CD1c-positive myeloid dendritic cell (primary cell): ENCODE data around the gene TNF.

Experiments
- DNase-seq: peaks from one replicate; pipeline ENCODE4 v3.0.0-alpha.2; 2016; ENCODE audit errors: extremely low spot score

TNF gene

GRCh38 chr6:31575335-31575901, at the start of gene TNF:
TSS of gene TNF (plus strand) at chr6:31575565. CDS start at chr6:31575742, 177 bp downstream.
- DNase-seq, result peak; percentile 88

DNA sequence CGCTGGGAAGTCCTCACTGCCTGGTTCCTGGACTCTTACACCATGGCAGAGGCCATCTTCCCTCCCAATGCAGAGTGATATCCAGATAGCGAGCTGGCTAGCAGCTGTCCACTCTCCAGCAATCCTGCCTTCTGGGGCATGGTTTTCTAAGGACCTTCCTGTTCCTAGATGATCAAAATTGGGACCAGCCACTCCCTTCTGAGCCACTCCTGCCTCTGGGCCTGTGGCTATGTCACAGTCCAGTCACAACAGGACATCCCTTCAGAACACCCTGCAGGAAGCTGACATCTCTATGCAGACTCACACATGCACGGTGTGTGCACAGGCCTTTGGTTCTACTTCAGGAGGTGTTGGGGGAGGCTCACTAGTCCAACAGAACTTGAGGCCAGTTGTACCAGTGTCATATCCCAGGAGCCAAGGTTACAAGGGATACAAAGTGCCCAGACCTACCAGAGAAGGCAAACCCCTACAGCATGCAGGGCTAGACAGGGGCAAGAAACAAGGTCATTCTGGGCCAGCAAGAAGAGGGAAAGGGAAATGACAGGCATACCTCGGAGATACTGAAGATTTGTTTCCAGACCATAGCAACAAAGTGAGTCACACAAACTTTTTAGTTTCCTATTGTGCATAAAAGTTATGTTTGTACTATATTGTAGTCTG, 49.3 kb upstream of the TNF start:
- no peak for DNase-seq

GRCh38 chr6:31528307-31528777, 47.0 kb upstream of the TNF start:
- no peak for DNase-seq

GRCh38 chr6:31528821-31529328, 46.5 kb upstream of the TNF start, which contains the start of gene MCCD1:
TSS of gene MCCD1 (plus strand) at chr6:31528962. CDS start at chr6:31529015, 53 bp downstream.
- no peak for DNase-seq

DNA sequence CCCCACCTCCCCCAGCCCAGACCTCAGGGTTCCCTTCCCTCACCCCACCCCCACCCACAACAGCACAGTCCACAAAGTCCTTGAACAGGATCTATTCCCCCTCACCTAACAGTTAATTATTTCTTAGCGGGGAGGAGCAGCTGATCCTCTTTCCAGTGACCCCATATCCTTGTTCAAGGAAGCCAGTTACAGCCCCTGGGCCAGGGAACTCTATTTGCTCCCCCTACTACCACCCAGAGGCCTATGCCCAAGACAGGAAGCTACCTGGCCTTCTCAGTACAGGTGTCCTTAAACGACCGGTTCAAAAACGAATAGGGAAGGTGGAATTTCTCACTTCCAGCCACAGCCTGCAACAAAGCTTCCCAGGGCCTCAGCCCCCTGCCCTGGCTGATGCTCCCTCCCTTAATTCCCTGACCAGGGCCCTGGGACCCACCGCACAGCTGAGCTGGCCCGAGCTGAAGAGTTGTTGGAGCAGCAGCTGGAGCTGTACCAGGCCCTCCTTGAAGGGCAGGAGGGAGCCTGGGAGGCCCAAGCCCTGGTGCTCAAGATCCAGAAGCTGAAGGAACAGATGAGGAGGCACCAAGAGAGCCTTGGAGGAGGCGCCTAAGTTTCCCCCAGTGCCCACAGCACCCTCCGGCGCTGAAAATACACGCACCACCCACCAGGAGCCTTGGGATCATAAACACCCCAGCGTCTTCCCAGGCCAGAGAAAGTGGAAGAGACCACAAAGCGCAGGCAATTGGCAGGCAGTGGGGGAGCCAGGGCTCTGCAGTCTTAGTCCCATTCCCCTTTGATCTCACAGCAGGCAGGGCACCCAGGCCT, 45.8 kb upstream of the TNF start:
- DNase-seq, result no peak

GRCh38 chr6:31530659-31531058, 44.7 kb upstream of the TNF start:
- no peak for DNase-seq

GRCh38 chr6:31531162-31531561, 44.2 kb upstream of the TNF start:
- no peak for DNase-seq

DNA sequence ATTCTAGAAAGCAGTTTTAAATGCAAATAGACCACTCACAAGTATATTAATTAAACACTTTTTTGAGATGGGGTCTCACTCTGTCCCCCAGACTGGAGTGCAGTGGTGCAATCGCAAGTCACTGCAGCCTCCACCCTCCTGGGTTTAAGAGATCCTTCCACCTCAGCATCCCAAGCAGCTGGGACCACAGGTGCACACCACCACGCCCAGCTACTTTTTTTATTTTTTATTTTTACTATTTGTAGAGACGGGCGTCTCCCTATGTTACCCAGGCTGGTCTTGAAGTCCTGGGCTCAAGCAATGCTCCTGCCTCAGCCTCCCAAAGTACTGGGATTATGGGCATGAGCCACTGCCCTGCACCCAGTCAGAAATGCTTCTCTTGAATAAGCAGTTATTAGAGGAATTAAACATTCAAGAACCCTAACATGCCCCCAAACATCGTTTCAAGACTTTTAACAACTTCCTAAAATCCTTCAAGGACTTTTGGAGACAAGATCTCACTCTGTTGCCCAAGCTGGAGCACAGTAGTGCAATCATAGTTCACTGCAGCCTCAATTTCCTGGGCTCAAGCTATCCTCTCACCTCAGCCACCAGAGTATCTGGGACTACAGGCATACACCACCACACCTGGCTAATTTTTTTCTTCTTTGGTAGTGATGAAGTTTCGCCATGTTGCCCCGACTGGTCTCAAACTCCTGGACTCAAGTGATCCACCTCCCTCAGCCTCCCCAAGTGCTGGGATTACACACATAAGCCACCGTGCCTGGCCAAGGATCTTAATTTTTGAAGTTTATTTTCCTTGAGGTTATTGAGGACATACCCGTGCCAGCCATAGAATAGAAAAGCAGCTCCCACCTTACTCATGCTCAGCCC, 43.4 kb upstream of the TNF start:
- DNase-seq, result no peak

GRCh38 chr6:31532644-31533454, 42.5 kb upstream of the TNF start:
- no peak for DNase-seq

DNA sequence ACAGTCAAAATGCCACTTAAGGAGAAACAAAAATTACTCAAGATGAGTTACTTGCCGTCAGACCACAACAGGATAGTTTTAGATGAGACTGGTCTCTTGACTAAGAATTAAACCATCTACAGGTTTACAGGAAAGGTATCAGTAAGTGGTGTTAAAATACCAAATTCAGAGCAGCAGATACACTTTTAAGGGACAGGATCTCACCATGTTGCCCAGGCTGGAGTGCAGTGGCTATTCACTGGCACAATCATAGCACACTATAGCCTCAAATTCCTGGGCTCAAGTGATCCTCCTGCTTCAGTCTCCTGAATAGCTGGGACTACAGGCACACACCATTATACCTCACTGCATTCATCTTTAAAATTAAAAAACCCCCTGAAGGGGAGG, 41.9 kb upstream of the TNF start:
- DNase-seq, result no peak

DNA sequence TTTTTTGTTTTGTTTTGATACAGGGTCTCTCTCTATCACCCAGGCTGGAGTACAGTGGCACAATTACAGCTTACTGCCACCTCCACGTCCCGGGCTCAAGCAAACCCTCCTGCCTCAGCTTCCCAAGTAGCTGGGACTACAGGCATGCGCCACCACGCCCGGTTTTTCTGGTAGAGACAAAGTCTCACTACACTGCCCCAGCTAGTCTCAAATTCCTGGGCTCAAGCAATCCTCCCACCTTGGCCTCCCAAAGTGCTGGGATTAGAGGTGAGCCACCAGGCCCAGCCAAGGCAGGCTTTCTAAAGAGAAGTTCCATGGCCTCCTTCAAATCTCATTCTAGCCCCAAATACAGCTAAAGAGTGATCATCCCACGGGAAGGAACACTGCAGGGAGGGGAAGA, 41.4 kb upstream of the TNF start:
- no peak for DNase-seq

DNA sequence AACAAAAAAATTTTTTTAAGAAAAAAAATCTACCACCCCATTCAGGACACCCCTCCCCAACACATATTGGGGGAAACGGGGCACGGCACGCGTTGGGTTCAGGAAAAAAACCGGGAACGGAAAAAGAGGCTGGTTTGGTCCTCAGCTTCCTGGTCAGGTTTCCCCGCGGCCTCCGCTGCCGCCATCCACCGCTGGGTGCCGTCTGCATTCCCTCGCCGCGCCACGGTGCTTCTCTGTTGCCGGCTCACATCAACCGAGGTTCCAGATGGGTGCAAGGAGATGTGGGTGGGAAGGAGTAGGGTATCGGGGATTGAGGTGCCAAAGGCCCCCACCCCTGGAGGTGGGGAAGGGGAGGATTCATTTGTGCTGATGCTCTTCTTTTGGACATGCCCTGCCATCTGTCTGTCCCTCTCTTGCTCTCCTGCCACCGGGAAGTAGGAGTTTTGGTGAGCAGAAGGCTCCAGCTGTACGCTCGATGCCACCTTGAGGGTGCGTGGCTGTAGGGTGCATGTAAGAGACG, 40.8 kb upstream of the TNF start:
- no peak for DNase-seq

GRCh38 chr6:31535538-31536324, 39.6 kb upstream of the TNF start:
- no peak for DNase-seq

DNA sequence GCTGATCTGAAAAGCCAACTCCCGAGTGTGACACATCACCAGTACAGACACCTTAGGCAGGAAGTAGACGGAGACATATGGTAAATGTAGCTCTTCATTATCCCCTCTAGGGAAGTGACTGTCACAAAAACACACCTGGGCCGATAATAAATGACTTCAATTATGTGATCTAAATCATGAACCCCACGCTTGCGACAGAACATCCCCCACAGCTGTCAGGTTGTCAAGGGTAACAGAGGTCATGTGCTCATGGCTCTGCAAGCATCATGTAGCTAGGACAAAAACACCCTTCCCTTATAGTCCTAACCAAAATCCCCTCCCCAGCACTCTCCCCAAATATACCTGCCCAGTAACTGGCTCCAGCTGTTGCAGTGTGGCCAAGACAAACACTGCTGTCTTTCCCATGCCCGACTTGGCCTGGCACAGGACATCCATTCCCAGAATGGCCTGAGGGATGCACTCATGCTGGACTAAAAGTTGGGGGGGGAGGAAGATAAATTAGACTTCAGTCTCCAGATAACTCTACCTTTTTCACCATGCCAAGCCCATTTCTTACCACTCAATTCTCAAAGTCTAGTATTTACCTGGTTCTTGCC, 36.5 kb upstream of the TNF start:
- no peak for DNase-seq

- DNase-seq, result no peak
Measured at GRCh38 chr6:31540640-31541039, 34.7 kb upstream of the TNF start.

- peak; percentile 48 for DNase-seq
Measured at GRCh38 chr6:31541059-31541657, 34.2 kb upstream of the TNF start.

DNA sequence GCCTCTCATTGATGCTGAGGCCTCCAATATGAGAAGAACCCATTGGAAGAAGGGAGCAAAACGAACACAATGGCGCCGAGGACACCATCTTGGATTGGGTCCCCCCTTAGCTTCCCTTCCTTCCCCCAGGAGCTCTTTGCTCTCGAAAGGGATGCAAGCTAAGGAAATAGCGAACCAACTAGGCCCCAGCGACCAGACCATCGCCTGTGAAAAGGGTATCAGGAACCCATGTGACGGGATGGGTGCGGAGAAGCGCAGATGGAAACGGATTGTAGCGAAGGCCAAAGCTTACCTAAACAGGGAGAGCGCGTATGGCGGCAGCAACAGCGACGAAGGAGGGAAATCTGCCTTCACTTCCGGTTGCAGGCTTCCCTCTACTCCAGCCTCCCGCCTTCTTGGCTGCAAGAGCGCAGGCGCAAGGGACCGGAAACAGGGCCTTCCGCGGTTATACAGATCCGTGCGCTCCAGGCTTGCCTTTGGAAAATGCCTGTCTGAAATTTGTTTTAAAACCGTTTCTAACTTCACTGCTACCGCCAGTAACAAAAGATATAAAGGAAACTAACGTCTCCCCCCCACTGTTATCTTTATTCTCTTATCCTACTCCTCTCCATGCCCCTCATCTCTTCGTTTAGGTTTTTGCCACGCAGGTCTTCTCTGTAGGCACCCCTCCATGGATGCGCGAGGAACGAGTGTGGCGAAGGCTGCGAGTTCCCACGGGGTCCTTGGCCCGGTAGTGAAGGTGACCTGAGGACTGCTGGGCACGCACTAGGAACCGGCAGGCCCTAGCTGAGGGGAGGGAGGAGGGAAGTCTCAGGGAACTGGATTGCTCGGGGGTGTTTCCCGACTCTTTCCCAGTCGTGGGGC, 33.5 kb upstream of the TNF start, which contains the start of gene DDX39B:
DDX39B (minus strand) TSS at position 346 of the 864 bp plus-strand sequence. CDS start 1,471 bp downstream, outside the sequence.
- peak; percentile 98 for DNase-seq

DNA sequence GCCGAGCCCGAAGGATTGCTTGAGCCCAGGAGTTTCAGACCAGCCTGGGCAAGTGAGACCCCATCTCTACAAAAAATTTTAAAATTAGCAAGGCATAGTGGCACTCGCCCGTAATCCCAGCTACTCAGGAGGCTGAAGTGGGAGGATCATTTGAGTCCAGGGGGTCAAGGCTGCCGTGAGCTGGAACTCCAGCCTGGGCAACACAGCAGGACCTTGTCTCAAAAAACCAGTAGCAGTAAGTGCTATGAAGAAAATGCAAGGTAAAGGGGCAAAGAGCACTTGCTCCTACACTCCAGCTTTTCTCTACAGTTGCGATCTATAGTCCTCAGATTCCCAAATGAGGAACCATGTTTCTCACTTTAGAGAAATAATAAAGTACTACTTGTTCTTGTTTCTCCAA, 31.7 kb upstream of the TNF start:
- DNase-seq, result no peak
